Measurements from ENCODE around the gene MIX23. TPM values are rescaled to one million over a fixed set of nuclear protein-coding genes. Genes with fewer than 3 reads are reported as not detected.

Gene MIX23
- total and polyA plus RNA-seq, 11 donors: 15.1 to 73.8 (median 28.5) TPM

DNA sequence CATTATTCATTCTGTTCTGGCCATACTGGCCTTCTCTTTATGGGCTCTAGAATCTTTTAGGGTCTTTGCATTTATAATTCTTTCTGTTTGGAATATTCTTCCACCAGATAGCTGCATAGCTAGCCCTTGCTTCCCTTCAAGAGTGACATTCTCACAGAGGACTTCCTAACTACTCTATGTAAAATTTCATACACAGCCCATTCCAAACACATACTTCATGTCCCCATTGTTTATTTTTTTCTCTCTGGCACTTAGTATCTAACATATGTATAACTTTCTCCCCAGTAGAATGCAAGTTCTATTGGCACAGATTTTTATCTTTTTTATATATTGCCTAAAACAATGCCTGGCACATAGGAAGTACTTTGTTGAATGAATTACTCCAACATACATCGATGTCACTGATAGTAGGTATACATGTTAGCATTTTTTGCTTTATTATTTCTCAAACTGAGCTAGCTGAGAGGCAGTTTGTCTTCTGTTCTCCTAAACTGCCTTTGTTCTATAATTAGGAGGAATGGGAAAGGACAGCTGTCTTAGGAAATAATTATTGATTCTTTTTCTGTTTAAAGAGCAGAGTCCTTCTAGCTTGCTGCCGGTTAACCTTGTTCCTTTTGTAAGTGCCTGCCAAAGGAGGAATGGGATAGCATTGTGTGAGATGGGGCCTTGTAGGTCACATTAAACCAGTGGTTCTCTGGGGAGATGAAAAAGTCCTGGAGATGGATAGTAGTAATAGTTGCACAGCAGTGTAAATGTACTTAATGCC is 8.8 kb upstream of the MIX23 start:
- H3K9me3 ChIP-seq: no peaks in the 10 kb centered on the region
- no peak for TF ChIP-seq POLR2A (IDR thresholded peaks at IDR 0.05)
- TF ChIP-seq, protein P1, sequence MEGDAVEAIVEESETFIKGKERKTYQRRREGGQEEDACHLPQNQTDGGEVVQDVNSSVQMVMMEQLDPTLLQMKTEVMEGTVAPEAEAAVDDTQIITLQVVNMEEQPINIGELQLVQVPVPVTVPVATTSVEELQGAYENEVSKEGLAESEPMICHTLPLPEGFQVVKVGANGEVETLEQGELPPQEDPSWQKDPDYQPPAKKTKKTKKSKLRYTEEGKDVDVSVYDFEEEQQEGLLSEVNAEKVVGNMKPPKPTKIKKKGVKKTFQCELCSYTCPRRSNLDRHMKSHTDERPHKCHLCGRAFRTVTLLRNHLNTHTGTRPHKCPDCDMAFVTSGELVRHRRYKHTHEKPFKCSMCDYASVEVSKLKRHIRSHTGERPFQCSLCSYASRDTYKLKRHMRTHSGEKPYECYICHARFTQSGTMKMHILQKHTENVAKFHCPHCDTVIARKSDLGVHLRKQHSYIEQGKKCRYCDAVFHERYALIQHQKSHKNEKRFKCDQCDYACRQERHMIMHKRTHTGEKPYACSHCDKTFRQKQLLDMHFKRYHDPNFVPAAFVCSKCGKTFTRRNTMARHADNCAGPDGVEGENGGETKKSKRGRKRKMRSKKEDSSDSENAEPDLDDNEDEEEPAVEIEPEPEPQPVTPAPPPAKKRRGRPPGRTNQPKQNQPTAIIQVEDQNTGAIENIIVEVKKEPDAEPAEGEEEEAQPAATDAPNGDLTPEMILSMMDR (IDR thresholded peaks at IDR 0.05): no peak

DNA sequence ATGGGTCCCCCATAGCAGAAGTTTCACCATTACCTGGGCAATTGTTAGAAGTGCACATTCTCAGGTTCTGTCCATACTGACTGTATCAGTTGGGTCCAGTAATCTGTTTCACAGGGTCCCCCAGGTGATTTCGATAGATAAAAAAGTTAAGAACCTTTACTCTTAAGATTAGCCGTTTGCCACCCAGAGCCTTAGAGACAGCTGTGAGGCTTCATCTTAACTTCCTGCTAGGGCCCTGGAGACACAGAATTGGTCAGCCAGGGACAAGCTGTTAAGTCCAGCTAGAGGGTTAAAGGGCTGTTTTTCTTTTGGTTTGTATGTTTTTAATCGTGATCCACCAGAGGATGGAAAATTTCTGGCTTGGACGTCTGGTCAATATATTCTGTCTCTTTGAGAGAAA is 7.6 kb upstream of the MIX23 start:
- TF ChIP-seq, protein P1 (IDR thresholded peaks at IDR 0.05): no peak
- no peak for TF ChIP-seq POLR2A (IDR thresholded peaks at IDR 0.05)
- peaks cover 0 to 39% (median 16%) of the 10 kb centered on the region in 12 donors for H3K4me1 ChIP-seq
- 31 to 49% (median 40%) methylated on average over 4 of the region's 4 CpGs for WGBS, 4 donors
- peaks cover 0 to 7% (median 0%) of the 10 kb centered on the region in 9 donors for H3K36me3 ChIP-seq
- H3K27me3 ChIP-seq: no peaks in the 10 kb centered on the region
- ATAC-seq: peak in 2 of 4 donors; percentile 53 to 62
- H3K9me3 ChIP-seq: no peaks in the 10 kb centered on the region
- intact Hi-C loops (cut with DNase I): loop anchor here in 5 of 10 donors (2.0 to 10.0 kb wide), 3 partner anchors 287 to 294 kb away; partner anchors contain the start of gene PARP14 (in 1 of the 5)
- H3K27ac ChIP-seq: peak overlapping the region in 11 of 12 donors; percentile 6 to 42 (median 25)
- H3K4me3 ChIP-seq: no peak overlapping the region
- DNase-seq: peak in 2 of 5 donors; percentile 23 to 27

More for the DNA sequence above, 8.8 kb upstream of the MIX23 start:
- 63 to 82% (median 74%) methylated on average over 2 of the region's 2 CpGs for WGBS, 4 donors
- H3K27me3 ChIP-seq: no peaks in the 10 kb centered on the region
- ATAC-seq (no peak), DNase-seq (no peak)
- H3K4me3 ChIP-seq: no peak overlapping the region
- intact Hi-C loops (cut with DNase I): loop anchor here in 8 of 10 donors (1.0 to 10.0 kb wide), 4 partner anchors 285 to 293 kb away; partner anchors contain the start of gene PARP14 (in 1 of the 8)
- peak overlapping the region in 2 of 12 donors; percentile 1 to 26 for H3K27ac ChIP-seq
- peaks cover 0 to 5% (median 0%) of the 10 kb centered on the region in 9 donors for H3K36me3 ChIP-seq
- H3K4me1 ChIP-seq: peaks cover 0 to 34% (median 15%) of the 10 kb centered on the region in 12 donors

DNA sequence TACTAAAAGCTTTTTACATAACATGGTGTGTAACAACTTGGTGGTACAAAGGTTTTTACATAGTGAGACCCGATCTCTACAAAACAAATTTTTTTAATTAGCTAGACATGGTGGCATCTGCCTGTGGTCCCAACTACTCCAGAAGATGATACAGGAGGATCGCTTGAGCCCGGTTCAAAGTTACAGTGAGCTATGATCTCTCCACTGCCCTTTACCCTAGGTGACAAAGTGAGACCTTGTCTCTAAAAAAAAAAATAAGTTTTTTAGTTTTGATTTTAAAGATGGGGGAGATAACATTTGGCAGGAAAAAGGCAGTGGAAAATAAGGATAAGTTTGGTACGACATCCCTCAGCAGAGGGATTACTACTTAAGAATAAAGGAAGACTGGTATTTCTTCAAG is 6.9 kb upstream of the MIX23 start:
- intact Hi-C loops (cut with DNase I): loop anchor here in 6 of 10 donors (2.0 to 10.0 kb wide), 5 partner anchors 287 to 845 kb away; partner anchors contain the start of genes GOLGB1 (in 1 of the 6), PARP14 (in 1 of the 6) and POLQ (in 1 of the 6)
- Histone ChIP-seq H3K4me1 (peaks cover 0 to 45% (median 16%) of the 10 kb centered on the region in 12 donors), H3K4me3 (no peak overlapping the region), H3K27ac (peak overlapping the region in 5 of 12 donors; percentile 18 to 42 (median 38)), H3K9me3 (no peaks in the 10 kb centered on the region), H3K27me3 (no peaks in the 10 kb centered on the region), H3K36me3 (peaks cover 0 to 7% (median 0%) of the 10 kb centered on the region in 9 donors)
- ATAC-seq: no peak
- TF ChIP-seq POLR2A (IDR thresholded peaks at IDR 0.05): no peak
- TF ChIP-seq, protein P1 (IDR thresholded peaks at IDR 0.05): no peak
- 74 to 86% (median 80%) methylated on average over 4 of the region's 4 CpGs for WGBS, 4 donors
- DNase-seq: no peak

DNA sequence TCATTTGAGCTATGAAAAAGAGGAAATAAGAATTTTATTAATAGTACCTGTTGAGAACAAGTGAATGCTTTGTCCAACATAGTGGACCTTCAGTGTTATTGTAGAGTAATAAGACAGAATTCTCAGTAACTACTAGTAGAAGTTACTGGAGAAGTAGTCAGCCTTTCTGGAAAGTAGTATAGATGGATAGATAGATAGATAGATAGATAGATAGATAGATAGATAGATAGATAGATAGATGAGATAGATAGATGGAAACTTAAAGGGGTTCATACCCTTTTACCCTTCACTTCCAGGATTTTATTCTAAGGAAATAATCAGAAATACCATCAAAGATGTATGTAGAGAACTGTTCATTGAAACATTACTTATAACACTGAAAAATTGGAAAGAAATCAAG is 6.2 kb upstream of the MIX23 start:
- Histone ChIP-seq H3K4me3 (no peak overlapping the region), H3K4me1 (peaks cover 0 to 51% (median 18%) of the 10 kb centered on the region in 12 donors), H3K27me3 (no peaks in the 10 kb centered on the region), H3K9me3 (no peaks in the 10 kb centered on the region), H3K36me3 (peaks cover 0 to 7% (median 0%) of the 10 kb centered on the region in 9 donors), H3K27ac (no peak overlapping the region)
- ATAC-seq (no peak), DNase-seq (no peak)
- intact Hi-C loops (cut with DNase I): loop anchor here in 2 of 10 donors (10.0 kb wide), 2 partner anchors 644 to 844 kb away; partner anchors contain the start of genes GOLGB1 (in 1 of the 2) and POLQ (in 1 of the 2)
- TF ChIP-seq POLR2A (IDR thresholded peaks at IDR 0.05): no peak
- TF ChIP-seq, protein P1 (IDR thresholded peaks at IDR 0.05): no peak
